Adrenal gland (tissue), 5 donors: ENCODE results near the gene DTX1.

Experiments
- POLR2A ChIP-seq, 2 donors: fragments of 450-650 bp; IDR thresholded peaks; one replicate each; pipeline ENCODE4 v1.6.1; 2017; ENCODE audit warnings: antibody characterized with exemption in 2 of 2, mild to moderate bottlenecking in 2 of 2, moderate library complexity in 1 of 2
- TF ChIP-seq, protein P1 (sequence below), 6 experiments: fragments of 450-650 bp in 4 of 6; fragments of 200-600 bp in 2 of 6; sonication (generic) in 1 of 6; IDR thresholded peaks; 1 replicate in 5 of 6; 2 replicates in 1 of 6; pipeline versions ENCODE4 v1.5.1 to v1.8.0; 2016 to 2021; ENCODE audit warnings: antibody characterized with exemption in 6 of 6, mild to moderate bottlenecking in 2 of 6, moderate library complexity in 1 of 6
- donor health status: DM: no; HTN: no; CAD: no.

DNA sequence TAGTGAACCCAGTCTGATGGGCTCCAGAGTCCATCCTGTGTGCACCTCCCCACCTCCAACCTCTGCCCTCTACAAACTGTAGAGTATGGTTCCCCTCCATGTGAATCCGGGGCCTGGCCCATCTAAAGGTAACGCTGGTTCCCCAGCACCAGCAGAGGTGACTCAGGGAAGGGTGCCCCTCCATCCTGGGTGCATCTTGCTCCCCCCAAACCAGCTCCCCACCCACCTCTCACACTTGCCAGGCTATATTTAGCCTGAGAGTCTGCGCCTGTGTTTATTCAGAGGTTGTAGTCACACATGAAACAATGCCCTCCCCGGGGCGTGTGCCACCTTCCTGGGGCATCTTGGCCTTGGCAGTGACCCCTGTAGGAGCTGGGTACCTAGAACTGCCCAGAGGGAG is 52.8 kb downstream of the DTX1 start:
- TF ChIP-seq POLR2A (IDR thresholded peaks at IDR 0.05), result no peak
- TF ChIP-seq, protein P1, sequence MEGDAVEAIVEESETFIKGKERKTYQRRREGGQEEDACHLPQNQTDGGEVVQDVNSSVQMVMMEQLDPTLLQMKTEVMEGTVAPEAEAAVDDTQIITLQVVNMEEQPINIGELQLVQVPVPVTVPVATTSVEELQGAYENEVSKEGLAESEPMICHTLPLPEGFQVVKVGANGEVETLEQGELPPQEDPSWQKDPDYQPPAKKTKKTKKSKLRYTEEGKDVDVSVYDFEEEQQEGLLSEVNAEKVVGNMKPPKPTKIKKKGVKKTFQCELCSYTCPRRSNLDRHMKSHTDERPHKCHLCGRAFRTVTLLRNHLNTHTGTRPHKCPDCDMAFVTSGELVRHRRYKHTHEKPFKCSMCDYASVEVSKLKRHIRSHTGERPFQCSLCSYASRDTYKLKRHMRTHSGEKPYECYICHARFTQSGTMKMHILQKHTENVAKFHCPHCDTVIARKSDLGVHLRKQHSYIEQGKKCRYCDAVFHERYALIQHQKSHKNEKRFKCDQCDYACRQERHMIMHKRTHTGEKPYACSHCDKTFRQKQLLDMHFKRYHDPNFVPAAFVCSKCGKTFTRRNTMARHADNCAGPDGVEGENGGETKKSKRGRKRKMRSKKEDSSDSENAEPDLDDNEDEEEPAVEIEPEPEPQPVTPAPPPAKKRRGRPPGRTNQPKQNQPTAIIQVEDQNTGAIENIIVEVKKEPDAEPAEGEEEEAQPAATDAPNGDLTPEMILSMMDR (IDR thresholded peaks at IDR 0.05), result no peak
